Stimulated activated CD8-positive, alpha-beta memory T cell treated with anti-CD3 and anti-CD28 coated beads, Interleukin-15, amount 100 ng/mL, for 24 hours (primary cell): Measurements from ENCODE around the gene NEK10.
"Not testable (repeated sequence)": the region's sequence is repeated elsewhere in the genome, so short reads cannot be mapped to it uniquely, and the experiment has no call there.

Experiments used
- DNase-seq: peaks from one replicate; pipeline ENCODE4 v3.0.0-alpha.2; 2020; ENCODE audit warnings: low read depth

The NEK10 gene

GRCh38 chr3:27368831-27369607 is at the start of gene NEK10:
TSS of gene NEK10 (minus strand) at chr3:27369383. CDS start at chr3:27352882, 16,501 bp downstream.
- peak; percentile 79 for DNase-seq

- no peak for DNase-seq
Measured at GRCh38 chr3:27415202-27415601, 46.0 kb upstream of the NEK10 start.

DNA sequence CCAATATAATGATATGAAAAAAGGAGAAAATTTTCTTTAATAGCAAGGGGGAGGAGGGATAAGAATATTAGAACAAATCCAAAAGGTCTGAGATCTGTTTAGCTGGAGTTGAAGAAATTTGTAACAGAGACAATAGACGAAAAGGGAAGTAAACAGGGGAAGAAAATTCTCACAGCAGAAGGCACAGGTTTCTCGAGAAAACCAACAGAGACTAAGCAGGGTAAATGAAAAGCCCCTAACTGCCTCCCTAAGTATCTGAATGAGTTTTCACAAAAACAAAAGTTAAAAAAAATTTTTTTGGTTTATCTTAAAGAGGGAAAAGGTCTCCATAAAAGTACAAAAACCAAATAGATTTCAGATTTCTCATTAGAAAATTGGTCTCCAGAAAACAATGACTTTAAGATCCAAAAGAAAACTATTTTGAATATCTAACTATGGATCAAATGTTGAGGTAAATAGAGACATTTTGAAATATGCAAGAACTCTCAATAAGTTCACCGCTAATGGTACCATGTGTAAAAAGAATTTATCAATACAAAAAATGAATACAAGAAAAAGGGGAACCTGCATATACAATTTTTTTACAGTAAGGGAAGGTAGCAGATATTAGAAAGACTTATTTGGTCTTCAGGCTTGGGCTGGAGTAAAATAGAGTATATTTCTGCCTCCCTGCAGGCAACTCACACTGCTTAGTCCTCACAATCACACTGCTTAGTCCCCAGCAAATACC is 23.9 kb upstream of the NEK10 start:
- no peak for DNase-seq

- not testable (repeated sequence) for DNase-seq
Measured at GRCh38 chr3:27392414-27392813, 23.2 kb upstream of the NEK10 start.

DNA sequence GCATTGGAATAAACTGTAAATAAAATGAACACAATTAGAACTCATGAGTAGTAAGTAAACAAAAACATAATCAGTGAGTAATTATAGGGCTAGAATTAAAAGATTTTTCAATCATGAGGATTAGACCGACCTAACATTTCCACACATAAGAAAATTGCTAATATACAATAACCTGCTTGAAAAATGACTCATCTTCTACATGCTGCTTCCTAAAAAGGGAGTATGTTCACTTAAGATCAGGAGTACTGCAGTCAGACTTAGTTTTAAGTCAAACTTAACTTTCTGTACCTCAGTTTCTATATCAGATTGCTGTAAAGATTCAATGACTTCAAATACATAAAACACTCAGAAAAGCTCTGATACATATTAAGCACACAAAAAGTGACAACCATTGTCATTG is 22.6 kb upstream of the NEK10 start:
- no peak for DNase-seq

DNA sequence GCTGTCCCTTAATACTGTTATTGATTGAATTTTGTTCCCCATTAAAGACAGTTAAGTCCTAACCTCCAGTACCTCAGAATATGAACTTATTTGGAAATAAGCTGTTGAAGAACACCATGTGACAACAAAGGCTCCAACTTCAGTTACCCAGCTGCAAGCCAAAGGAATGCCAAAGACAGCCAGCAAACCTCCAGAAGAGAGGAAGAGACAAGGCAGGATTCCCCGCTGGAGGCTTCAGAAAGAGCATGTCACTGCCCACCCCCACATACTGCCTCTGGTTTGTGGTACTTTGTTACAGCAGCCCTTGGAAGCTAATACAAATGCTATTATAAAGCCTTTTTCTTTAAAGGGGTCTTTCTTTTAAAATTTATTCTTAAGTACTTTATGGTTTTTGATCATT is 18.4 kb upstream of the NEK10 start:
- DNase-seq: no peak

- DNase-seq: no peak
Measured at GRCh38 chr3:27385504-27385903, 16.3 kb upstream of the NEK10 start.

DNA sequence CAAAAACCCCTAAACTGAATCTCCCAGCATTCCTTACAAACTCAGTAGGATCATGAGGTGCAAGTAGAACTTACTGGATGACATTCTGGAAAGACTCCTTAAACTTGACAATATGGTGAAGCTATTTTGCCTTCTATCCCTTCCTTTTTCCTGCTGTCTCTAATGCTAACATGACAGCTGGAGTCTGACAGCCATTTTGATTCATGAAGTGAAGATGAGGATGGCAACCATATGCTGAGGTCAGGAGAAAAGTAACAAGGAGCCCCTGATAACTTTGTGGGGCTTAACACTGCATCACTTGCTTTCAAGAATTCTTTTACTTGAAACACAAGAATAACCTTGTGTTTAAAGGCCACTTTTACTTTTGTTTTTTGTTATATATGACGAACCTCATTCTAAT is 15.0 kb upstream of the NEK10 start:
- DNase-seq: no peak

- no peak for DNase-seq
Measured at GRCh38 chr3:27380433-27381357, 11.5 kb upstream of the NEK10 start.

DNA sequence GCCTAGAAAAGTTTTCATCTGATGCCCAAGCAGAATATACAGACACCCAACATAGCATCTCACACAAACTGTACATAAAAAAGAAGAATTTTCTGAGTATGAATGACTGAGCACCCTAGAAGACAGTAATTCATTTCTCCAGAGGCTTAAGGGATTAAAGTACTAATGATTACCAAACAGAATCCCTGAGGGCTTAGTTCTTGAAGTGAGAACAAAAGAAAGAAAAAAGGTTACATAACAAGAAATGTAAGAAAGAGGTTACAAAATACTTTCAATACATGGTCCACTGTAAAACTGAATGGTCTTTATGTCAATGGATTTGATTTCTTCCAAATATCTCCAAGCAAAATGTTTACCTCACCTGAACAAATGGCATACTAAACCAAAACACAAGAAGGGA is 9.1 kb upstream of the NEK10 start:
- DNase-seq: no peak

DNA sequence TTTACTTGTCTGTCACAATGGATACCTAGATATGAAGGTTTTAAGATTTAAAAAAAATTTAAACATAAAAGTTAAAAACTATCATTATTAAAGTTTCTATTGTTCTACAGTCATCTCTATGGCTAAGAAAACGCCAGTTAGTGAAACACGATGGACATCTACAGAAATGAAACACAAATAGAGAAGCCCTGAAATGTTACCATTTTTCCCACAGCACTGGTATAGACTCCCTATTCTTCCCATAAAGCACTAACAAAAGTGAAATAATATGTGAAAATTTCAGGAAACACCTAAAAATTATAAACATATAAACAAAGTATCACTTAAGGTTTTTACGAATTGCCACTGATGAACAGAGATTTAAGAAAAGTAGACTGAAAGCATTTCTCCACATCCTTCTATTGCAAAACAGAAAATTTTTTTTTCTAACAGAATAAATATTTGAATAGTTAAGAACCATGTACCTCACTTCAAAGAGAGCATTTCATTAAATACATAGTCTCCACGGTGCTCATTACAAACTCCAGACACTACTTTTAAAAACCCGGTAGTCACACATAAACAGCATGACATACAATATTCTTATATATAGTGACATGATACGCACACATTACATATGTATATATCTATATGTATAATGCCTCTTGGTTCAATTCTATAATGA is 7.1 kb upstream of the NEK10 start:
- no peak for DNase-seq

DNA sequence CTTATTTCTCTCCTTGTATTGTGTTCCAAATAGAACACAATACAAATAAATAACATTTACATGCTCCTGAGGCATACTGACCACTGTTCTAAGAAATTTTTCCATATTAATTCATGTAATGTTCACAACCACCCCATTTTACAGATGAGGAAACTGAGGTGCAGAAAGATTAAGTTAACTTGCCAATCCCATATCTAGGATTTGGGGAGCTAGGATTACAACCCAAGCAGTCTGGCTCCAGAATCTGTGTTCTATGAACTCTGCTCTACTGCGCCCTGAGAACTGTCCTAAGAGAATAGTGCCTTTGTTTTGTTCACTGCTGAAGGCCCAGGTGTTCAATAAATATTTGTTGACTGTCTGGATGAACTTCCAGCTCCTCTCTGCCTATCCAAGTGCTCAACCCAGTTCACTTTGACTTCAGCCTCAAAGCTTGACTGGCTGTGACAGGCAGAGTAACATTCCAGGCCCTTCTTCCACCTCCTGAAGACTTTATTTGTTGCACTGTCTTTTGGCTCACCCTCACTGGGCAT is 3.1 kb downstream of the NEK10 start:
- DNase-seq: no peak

- DNase-seq: no peak
Measured at GRCh38 chr3:27360113-27361078, 8.8 kb downstream of the NEK10 start.

- no peak for DNase-seq
Measured at GRCh38 chr3:27358372-27358771, 10.8 kb downstream of the NEK10 start.

DNA sequence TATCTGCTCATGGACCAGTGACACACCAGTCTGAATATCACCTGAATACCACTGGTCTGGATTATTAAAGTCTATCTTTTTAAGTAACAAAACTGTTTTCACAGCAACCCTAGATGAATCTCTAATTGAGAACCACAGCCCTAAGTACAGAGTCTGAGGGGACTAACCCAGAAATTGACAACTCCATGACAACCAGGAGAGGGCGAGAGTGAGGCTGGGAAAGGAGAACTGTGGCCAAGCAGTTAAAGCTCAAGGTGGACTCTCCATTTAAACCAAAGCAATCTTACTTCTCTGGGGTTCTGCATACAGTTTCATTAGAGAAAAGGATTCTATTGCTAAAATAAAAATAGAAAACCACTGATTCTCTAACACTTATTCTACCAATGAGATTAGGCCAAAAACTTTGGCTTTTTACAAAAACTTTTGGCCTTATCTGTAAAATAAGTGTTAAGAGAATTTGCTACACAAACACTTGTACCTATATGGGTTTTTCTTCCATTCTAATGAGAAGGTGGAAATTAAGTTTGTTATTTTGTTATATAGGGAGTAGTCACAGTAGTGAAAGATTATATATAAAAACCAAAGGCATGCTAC is 11.4 kb downstream of the NEK10 start:
- DNase-seq: no peak

- no peak for DNase-seq
Measured at GRCh38 chr3:27356976-27357375, 12.2 kb downstream of the NEK10 start.

GRCh38 chr3:27354588-27355203 is 14.5 kb downstream of the NEK10 start:
- no peak for DNase-seq

DNA sequence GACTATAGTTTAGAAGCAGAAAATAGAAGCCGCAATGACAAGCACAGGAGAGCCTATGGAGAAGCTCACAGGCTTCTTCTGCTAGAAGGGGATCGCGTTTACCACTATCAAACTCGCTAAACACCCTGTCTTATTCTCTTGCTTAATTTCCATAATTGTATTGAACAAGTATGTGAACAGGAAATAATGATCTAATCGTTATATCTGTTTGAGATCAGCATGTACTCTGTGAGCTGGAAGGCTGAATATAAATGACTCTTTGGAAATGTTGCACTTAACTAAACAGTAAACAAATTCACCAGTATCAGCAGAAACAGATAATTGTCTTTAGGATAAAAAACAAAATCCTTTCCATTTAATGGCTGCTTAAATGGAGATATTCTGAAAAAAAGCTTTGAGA is 15.0 kb downstream of the NEK10 start:
- no peak for DNase-seq

- no peak for DNase-seq
Measured at GRCh38 chr3:27353221-27353620, 16.0 kb downstream of the NEK10 start.

- DNase-seq: no peak
Measured at GRCh38 chr3:27352047-27352446, 17.1 kb downstream of the NEK10 start.
